ENCODE data around the gene FARS2.

The FARS2 gene

GRCh38 chr6:5249451-5250122 is 11.7 kb upstream of the FARS2 start:
- no peak for DNase-seq

- no peak for DNase-seq
Measured at GRCh38 chr6:5250451-5250850, 10.9 kb upstream of the FARS2 start.

GRCh38 chr6:5250911-5251310 is 10.4 kb upstream of the FARS2 start:
- no peak for DNase-seq

GRCh38 chr6:5256952-5257351 is 4.4 kb upstream of the FARS2 start:
- no peak for DNase-seq

- no peak for DNase-seq
Measured at GRCh38 chr6:5257400-5257799, 3.9 kb upstream of the FARS2 start.

- no peak for DNase-seq
Measured at GRCh38 chr6:5259428-5259827, 1.9 kb upstream of the FARS2 start.

GRCh38 chr6:5260111-5260620 is 1.1 kb upstream of the FARS2 start:
- no peak for DNase-seq

- DNase-seq = no peak
Measured at GRCh38 chr6:5261545-5262109, 314 bp downstream of the FARS2 start.

- no peak for DNase-seq
Measured at GRCh38 chr6:5266423-5266822, 5.1 kb downstream of the FARS2 start.

- DNase-seq = no peak
Measured at GRCh38 chr6:5270093-5270680, 8.9 kb downstream of the FARS2 start.

- no peak for DNase-seq
Measured at GRCh38 chr6:5271926-5272325, 10.6 kb downstream of the FARS2 start.

- DNase-seq = no peak
Measured at GRCh38 chr6:5274231-5274630, 12.9 kb downstream of the FARS2 start.

- no peak for DNase-seq
Measured at GRCh38 chr6:5275497-5275896, 14.2 kb downstream of the FARS2 start.

- no peak for DNase-seq
Measured at GRCh38 chr6:5276581-5276980, 15.3 kb downstream of the FARS2 start.

- no peak for DNase-seq
Measured at GRCh38 chr6:5277589-5277988, 16.3 kb downstream of the FARS2 start.

GRCh38 chr6:5278047-5278446 is 16.7 kb downstream of the FARS2 start:
- no peak for DNase-seq

- DNase-seq = no peak
Measured at GRCh38 chr6:5278565-5279120, 17.3 kb downstream of the FARS2 start.

- no peak for DNase-seq
Measured at GRCh38 chr6:5279891-5280338, 18.6 kb downstream of the FARS2 start.

- no peak for DNase-seq
Measured at GRCh38 chr6:5280920-5281319, 19.6 kb downstream of the FARS2 start.

- no peak for DNase-seq
Measured at GRCh38 chr6:5282191-5282623, 20.9 kb downstream of the FARS2 start.

GRCh38 chr6:5285081-5285480 is 23.8 kb downstream of the FARS2 start:
- DNase-seq = no peak

- no peak for DNase-seq
Measured at GRCh38 chr6:5285526-5285925, 24.2 kb downstream of the FARS2 start.

GRCh38 chr6:5286780-5287179 is 25.5 kb downstream of the FARS2 start:
- DNase-seq = no peak
